K562 (cell line): ENCODE measurements around the gene PKP1. TPM values are rescaled to one million over a fixed set of nuclear protein-coding genes. Genes with fewer than 3 reads are reported as not detected.

Experiments
- ATAC-seq: fragments of 200-7000 bp; cut with Tn5 transposase; 3 replicates; pipeline ENCODE4 v1.9.1; 2020; ENCODE audit warnings: moderate library complexity
- BruUV-seq: library from RNA; stranded (reverse); fragments of 400-500 nt; replicated peaks from 2 replicates; lab custom pipeline; 2021; lab: Mats Ljungman, UMichigan
- CTCF ChIA-PET: fragments of 300-600 bp; formaldehyde crosslinking; extraction: SDS; loops from one replicate; lab custom pipeline; 2021; ENCODE audit warnings: low intra/inter-chr PET ratio; lab: Yijun Ruan, JAX
- POLR2A ChIA-PET: fragments of 300-600, 350-650 bp; sonication (Branson Sonifier 250); formaldehyde crosslinking; extraction: SDS; loops from one replicate; lab custom pipeline; 2021; ENCODE audit warnings: antibody characterized with exemption, inconsistent platforms; lab: Yijun Ruan, JAX
- DNase-seq, 4 experiments: peaks; one replicate each; pipeline versions ENCODE4 v3.0.0 to v3.0.0-alpha.2; 2011 to 2018; ENCODE audit warnings: low spot score in 3 of 4, mixed read lengths in 3 of 4; ENCODE audit errors: extremely low read depth in 1 of 4
- FAIRE-seq: peaks from 2 replicates; lab custom pipeline; 2011; peaks lifted over from hg19 to GRCh38; lab: Jason Lieb, UNC
- H2AFZ ChIP-seq: 2 replicates; pipeline ENCODE4 v1.6.0; 2011; ENCODE audit warnings: low read depth, low read length, control low read depth, inconsistent platforms
- H3K27ac ChIP-seq: fragments of 200-600 bp; 3 replicates; pipeline ENCODE4 v1.8.0; 2011; ENCODE audit warnings: low read depth, mild to moderate bottlenecking, control low read depth, inconsistent platforms, low read length, moderate library complexity, mixed read lengths; ENCODE audit errors: extremely low read depth
- H3K27me3 ChIP-seq, 2 experiments: fragments of 300-600 bp in 1 of 2; 2 replicates in 1 of 2; 3 replicates in 1 of 2; pipeline versions ENCODE4 v1.6.0 to v1.8.0; 2011; ENCODE audit warnings: inconsistent platforms in 2 of 2, low read length in 2 of 2, mild to moderate bottlenecking in 1 of 2, mixed read lengths in 1 of 2, moderate library complexity in 1 of 2; ENCODE audit not compliant: control insufficient read depth in 2 of 2, insufficient read depth in 2 of 2
- H3K36me3 ChIP-seq: fragments of 300-600 bp; 3 replicates; pipeline ENCODE4 v1.8.0; 2011; ENCODE audit warnings: mild to moderate bottlenecking, low read length, inconsistent platforms; ENCODE audit not compliant: control insufficient read depth, insufficient read depth
- H3K4me1 ChIP-seq, 2 experiments: fragments of 200-600 bp in 1 of 2; replicated peaks in 1 of 2; 2 replicates in 1 of 2; 3 replicates in 1 of 2; pipeline versions ENCODE4 v1.5.1 to v1.8.0; 2011; ENCODE audit warnings: inconsistent platforms in 2 of 2, low read length in 2 of 2, mild to moderate bottlenecking in 1 of 2, mixed read lengths in 1 of 2, moderate library complexity in 1 of 2; ENCODE audit not compliant: control insufficient read depth in 2 of 2, insufficient read depth in 2 of 2
- H3K4me2 ChIP-seq: 2 replicates; pipeline ENCODE4 v1.6.1; 2011; ENCODE audit warnings: low read length, control low read depth, inconsistent platforms, mixed read lengths; ENCODE audit not compliant: insufficient read depth
- H3K4me3 ChIP-seq: fragments of 200-600 bp; sonication (generic), shearing (Covaris generic); 2 replicates; pipeline ENCODE4 v1.5.1; 2016; ENCODE audit warnings: control low read depth, inconsistent platforms
- H3K79me2 ChIP-seq: fragments of 200-600 bp; 3 replicates; pipeline ENCODE4 v1.8.0; 2011; ENCODE audit warnings: low read length, inconsistent platforms; ENCODE audit not compliant: control insufficient read depth, insufficient read depth
- H3K9ac ChIP-seq, 2 experiments: 2 replicates each; pipeline versions ENCODE4 v1.6.0 to v1.6.1; 2011; ENCODE audit warnings: low read depth in 2 of 2, low read length in 2 of 2, control low read depth in 1 of 2, inconsistent platforms in 1 of 2, mild to moderate bottlenecking in 1 of 2, mixed read lengths in 1 of 2; ENCODE audit not compliant: insufficient read depth in 1 of 2
- H3K9me1 ChIP-seq: one replicate; pipeline ENCODE4 v1.6.0; 2011; ENCODE audit warnings: inconsistent platforms, mild to moderate bottlenecking, low read length, moderate library complexity; ENCODE audit not compliant: control insufficient read depth, insufficient read depth
- H3K9me3 ChIP-seq: replicated peaks from 2 replicates; pipeline ENCODE4 v1.5.1; 2011; ENCODE audit warnings: low read depth, low read length, inconsistent platforms; ENCODE audit not compliant: control insufficient read depth, insufficient read depth
- H4K20me1 ChIP-seq: replicated peaks from 2 replicates; pipeline ENCODE4 v1.6.1; 2011; ENCODE audit warnings: low read length, inconsistent platforms, mixed read lengths; ENCODE audit not compliant: control insufficient read depth, insufficient read depth
- RAD21 ChIP-seq, 2 experiments: fragments of 250-450 bp in 1 of 2; fragments of 450-650 bp in 1 of 2; sonication (Bioruptor Pico) in 1 of 2; formaldehyde crosslinking in 1 of 2; IDR thresholded peaks in 1 of 2; conservative IDR thresholded peaks in 1 of 2; 2 replicates each; pipeline versions ENCODE4 v1.4.0 to v1.8.0; 2020 to 2022; ENCODE audit warnings: mild to moderate bottlenecking in 2 of 2, moderate library complexity in 1 of 2
- ZNF143 ChIP-seq: sonication (generic); formaldehyde crosslinking; IDR thresholded peaks from 2 replicates; pipeline ENCODE4 v1.9.0; 2022; ENCODE audit warnings: mild to moderate bottlenecking, missing genetic modification reagents
- ZNF77 ChIP-seq: fragments of 250-450 bp; sonication (Bioruptor Pico); IDR thresholded peaks from 2 replicates; pipeline ENCODE4 v1.5.0; 2020
- WGBS: fragments of 100-300 bp; shearing (Covaris generic); methylation state at CpG from one replicate; pipeline ENCODE4 v1.1.6; 2016; ENCODE audit warnings: low coverage, mixed read lengths; ENCODE audit not compliant: insufficient coverage; ENCODE audit errors: missing lambda C conversion rate; 5-methylcytosine and 5-hydroxymethylcytosine counted together
- in situ Hi-C: fragments of 300-500 bp; cut with MboI; formaldehyde crosslinking; loops from 4 replicates; pipeline ENCODE4 v1.15.0; 2018; ENCODE audit warnings: inconsistent platforms, mixed read lengths
- intact Hi-C: fragments of 100-400 bp; cut with micrococcal nuclease; formaldehyde crosslinking; loops from 2 replicates; pipeline ENCODE4 v1.14.2; 2022
- polyA plus RNA-seq, 8 experiments: library from polyadenylated mRNA; depleted of rRNA in 4 of 8; stranded (reverse) in 5 of 8; unstranded in 3 of 8; fragments of >200 nt; fragmentation: Nextera tagmentation in 2 of 8; fragmentation: Illumina TruSeq in 1 of 8; extraction: Ambion mirVana in 2 of 8; extraction: Trizol in 1 of 8; gene quantifications; 2 replicates each; pipeline versions ENCODE4 v1.2.1 to v1.2.3, GENCODE V29; 2011 to 2014; ENCODE audit warnings: inconsistent platforms in 1 of 8, missing spikeins in 1 of 8
- total RNA-seq, 7 experiments: library from RNA; depleted of rRNA in 6 of 7; stranded (reverse); fragments of >200 nt in 6 of 7; fragmentation: Illumina TruSeq in 2 of 7; extraction: Trizol in 2 of 7; gene quantifications; 2 replicates each; pipeline versions ENCODE4 v1.2.1 to v1.2.3, GENCODE V29; 2011 to 2021; ENCODE audit warnings: low replicate concordance in 1 of 7
- TF ChIP-seq, protein P1 (sequence below): fragments of 450-650 bp; formaldehyde crosslinking; IDR thresholded peaks from 2 replicates; pipeline ENCODE4 v1.4.0; 2020; ENCODE audit warnings: mild to moderate bottlenecking
- TF ChIP-seq, protein P2 (sequence below): sonication (generic); formaldehyde crosslinking; IDR thresholded peaks from 2 replicates; pipeline ENCODE4 v1.8.0; 2022; ENCODE audit warnings: mild to moderate bottlenecking, missing genetic modification reagents, borderline replicate concordance

The PKP1 gene
- total and polyA plus RNA-seq, 9 of the 15 experiments (the other 6 are each of a cell fraction or from before 2014, with no cell fraction given): not detected

DNA sequence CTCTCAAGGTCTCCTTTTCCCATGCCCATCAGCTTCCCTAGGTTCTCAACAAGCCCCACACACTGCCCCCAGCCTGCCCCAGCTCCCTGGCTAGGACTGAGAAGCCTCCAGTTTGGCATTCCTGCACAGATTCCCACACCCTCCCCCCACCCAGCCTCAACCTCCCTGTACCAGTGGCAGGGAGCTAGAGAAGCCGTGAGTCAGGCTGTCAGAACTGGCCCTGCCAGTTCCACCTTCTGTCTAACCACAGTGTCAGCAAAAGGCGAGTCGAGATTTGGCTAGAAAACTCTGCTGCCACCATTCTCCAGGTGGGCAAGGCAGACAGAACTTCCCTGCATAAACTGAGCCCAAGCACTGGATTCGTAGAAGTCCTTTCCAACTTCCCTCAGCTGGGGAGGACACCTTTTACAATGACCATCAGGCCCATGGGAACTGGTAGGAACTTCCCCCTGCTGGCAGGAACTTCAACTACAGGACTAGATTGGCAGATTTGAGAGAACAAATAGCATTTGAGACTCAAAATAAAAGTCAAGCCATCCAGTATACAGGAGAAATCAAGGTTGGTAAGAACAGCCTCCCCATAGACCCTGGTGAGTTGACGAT, 63.1 kb downstream of the PKP1 start (continued):
- peak; percentile 16 to 53; a peak in 2 of 4 replicates for TF ChIP-seq RAD21 (CRISPR knock-in tag; conservative IDR thresholded peaks at IDR 0.05 in 1 of 2, IDR thresholded peaks at IDR 0.05 in 1 of 2)

DNA sequence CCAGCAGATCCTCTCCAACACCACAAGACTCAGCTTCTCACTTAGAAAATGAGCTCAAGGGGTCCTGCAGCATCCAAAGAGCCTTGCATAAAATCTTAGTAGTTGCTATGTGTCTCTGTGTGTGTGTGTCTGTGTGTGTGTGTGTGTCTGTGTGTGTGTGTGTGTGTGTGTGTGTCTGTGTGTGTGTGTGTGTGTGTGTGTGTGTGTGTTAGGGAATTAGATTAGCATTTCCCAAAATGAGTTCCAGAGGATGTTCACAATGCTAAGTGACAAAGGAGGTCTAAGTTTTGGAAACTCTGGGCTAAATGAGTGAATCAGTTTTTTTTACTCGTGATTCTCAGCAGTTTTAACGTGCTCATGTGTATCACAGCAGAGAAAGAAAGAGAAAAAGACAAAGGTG, 63.7 kb downstream of the PKP1 start:
- no peak for TF ChIP-seq ZNF77 (CRISPR knock-in tag)
- TF ChIP-seq ZNF143 (CRISPR knock-in tag): no peak
- TF ChIP-seq, protein P1, sequence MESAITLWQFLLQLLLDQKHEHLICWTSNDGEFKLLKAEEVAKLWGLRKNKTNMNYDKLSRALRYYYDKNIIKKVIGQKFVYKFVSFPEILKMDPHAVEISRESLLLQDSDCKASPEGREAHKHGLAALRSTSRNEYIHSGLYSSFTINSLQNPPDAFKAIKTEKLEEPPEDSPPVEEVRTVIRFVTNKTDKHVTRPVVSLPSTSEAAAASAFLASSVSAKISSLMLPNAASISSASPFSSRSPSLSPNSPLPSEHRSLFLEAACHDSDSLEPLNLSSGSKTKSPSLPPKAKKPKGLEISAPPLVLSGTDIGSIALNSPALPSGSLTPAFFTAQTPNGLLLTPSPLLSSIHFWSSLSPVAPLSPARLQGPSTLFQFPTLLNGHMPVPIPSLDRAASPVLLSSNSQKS: no peak
- TF ChIP-seq, protein P2, sequence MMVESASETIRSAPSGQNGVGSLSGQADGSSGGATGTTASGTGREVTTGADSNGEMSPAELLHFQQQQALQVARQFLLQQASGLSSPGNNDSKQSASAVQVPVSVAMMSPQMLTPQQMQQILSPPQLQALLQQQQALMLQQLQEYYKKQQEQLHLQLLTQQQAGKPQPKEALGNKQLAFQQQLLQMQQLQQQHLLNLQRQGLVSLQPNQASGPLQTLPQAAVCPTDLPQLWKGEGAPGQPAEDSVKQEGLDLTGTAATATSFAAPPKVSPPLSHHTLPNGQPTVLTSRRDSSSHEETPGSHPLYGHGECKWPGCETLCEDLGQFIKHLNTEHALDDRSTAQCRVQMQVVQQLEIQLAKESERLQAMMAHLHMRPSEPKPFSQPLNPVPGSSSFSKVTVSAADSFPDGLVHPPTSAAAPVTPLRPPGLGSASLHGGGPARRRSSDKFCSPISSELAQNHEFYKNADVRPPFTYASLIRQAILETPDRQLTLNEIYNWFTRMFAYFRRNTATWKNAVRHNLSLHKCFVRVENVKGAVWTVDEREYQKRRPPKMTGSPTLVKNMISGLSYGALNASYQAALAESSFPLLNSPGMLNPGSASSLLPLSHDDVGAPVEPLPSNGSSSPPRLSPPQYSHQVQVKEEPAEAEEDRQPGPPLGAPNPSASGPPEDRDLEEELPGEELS (CRISPR knock-in tag): no peak
- no peak overlapping the region for H3K27ac ChIP-seq
- intact Hi-C loops (loop anchor here (1.0 to 5.0 kb wide), 2 partner anchors 38 to 95 kb away; no protein-coding TSS in a partner anchor), in situ Hi-C loops (no loop called here)
- H3K27me3 ChIP-seq: peaks cover 0 to 44% of the 10 kb centered on the region in 2 experiments; a peak in 2 of 5 replicates
- H4K20me1 ChIP-seq: peaks cover 19% of the 10 kb centered on the region
- H2AFZ ChIP-seq: no peak overlapping the region
- H3K36me3 ChIP-seq: no peaks in the 10 kb centered on the region
- no peaks in the 10 kb centered on the region for H3K9me3 ChIP-seq
- DNase-seq: no peak
- 0% methylated on average over 2 of the region's 2 CpGs for WGBS
- H3K4me2 ChIP-seq: no peak overlapping the region
- no peak overlapping the region for H3K4me3 ChIP-seq
- ChIA-PET POLR2A (interaction anchor here (0.5 to 1.0 kb wide), 6 partner anchors 16 to 211 kb away, joined by 3 read pairs; no protein-coding TSS in a partner anchor), CTCF (interaction anchor here (0.7 to 1.7 kb wide), 4 partner anchors 14 to 93 kb away, joined by 3 to 7 read pairs (median 5); no protein-coding TSS in a partner anchor)
- H3K79me2 ChIP-seq: no peaks in the 10 kb centered on the region
- H3K9ac ChIP-seq: no peak overlapping the region
- BruUV-seq: no TSS peak
- no peak for FAIRE-seq
- no peaks in the 10 kb centered on the region for H3K4me1 ChIP-seq
- H3K9me1 ChIP-seq: no peaks in the 10 kb centered on the region
- no peak for ATAC-seq
